ENCODE measurements around the gene TLX2. TPM values are rescaled to one million over a fixed set of nuclear protein-coding genes. Genes with fewer than 3 reads are reported as not detected.

TLX2 gene
- total and polyA plus RNA-seq, 2 of the 13 experiments (the other 11 are each of a cell fraction or from before 2014, with no cell fraction given) = 0.05 to 0.20 TPM

GRCh38 chr2:74482801-74483674, 31.2 kb upstream of the TLX2 start, which contains the start of the genes CCDC142 and TTC31 (continued):
- peak; percentile 92 for TF ChIP-seq UBTF (CRISPR knock-in tag; IDR thresholded peaks at IDR 0.05)
- TF ChIP-seq MNT (IDR thresholded peaks at IDR 0.05) = no peak; the same call in 1 of the 2 replicates
- TF ChIP-seq THAP9 (CRISPR knock-in tag; IDR thresholded peaks at IDR 0.05; ENCODE audit: borderline replicate concordance) = peak; percentile 96
- peak; percentile 44 for TF ChIP-seq AGO1 (IDR thresholded peaks at IDR 0.05; ENCODE audit: low read depth, low read length, poor library complexity, severe bottlenecking)
- TF ChIP-seq SP4 (CRISPR knock-in tag; IDR thresholded peaks at IDR 0.05) = peak; percentile 77
- 0 out of 2 replicates have a peak, but pooled peaks have one; percentile 21 for TF ChIP-seq ZNF275 (CRISPR knock-in tag; IDR thresholded peaks at IDR 0.05; ENCODE audit: borderline replicate concordance)
- no peak for TF ChIP-seq RNF219 (CRISPR knock-in tag; IDR thresholded peaks at IDR 0.05)
- TF ChIP-seq SNAPC4 (CRISPR knock-in tag; IDR thresholded peaks at IDR 0.05) = peak; percentile 92; the same call in 1 of the 2 replicates
- TF ChIP-seq DNMT3B (CRISPR knock-in tag; conservative IDR thresholded peaks at IDR 0.05) = no peak
- TF ChIP-seq ZBTB38 (CRISPR knock-in tag; IDR thresholded peaks at IDR 0.05) = no peak; the same call in 1 of the 2 replicates

Measured in HepG2 (cell line).